GM18517 (cell line): Measurements from ENCODE around the gene LATS2.

Source experiments
- ATAC-seq: cut with Tn5 transposase; IDR thresholded peaks from one replicate; pipeline ENCODE4 v1.9.1; 2021; ENCODE audit warnings: mild to moderate bottlenecking, moderate library complexity; ENCODE audit not compliant: unreplicated experiment

The LATS2 gene

GRCh38 chr13:20994441-20994821 lies 67.0 kb downstream of the LATS2 start:
- no peak for ATAC-seq

GRCh38 chr13:20993661-20994440 lies 67.5 kb downstream of the LATS2 start:
- ATAC-seq, result no peak

- ATAC-seq, result no peak
Observed at GRCh38 chr13:20993211-20993610, 68.2 kb downstream of the LATS2 start.

- ATAC-seq, result no peak
Observed at GRCh38 chr13:20991741-20992520, 69.5 kb downstream of the LATS2 start.

- no peak for ATAC-seq
Observed at GRCh38 chr13:20990910-20991525, 70.4 kb downstream of the LATS2 start.

GRCh38 chr13:20989656-20990321 lies 71.6 kb downstream of the LATS2 start:
- no peak for ATAC-seq

- ATAC-seq, result no peak
Observed at GRCh38 chr13:20988909-20989655, 72.3 kb downstream of the LATS2 start.

GRCh38 chr13:20988033-20988908 lies 73.1 kb downstream of the LATS2 start:
- no peak for ATAC-seq

GRCh38 chr13:20987599-20987998 lies 73.8 kb downstream of the LATS2 start:
- ATAC-seq, result no peak

GRCh38 chr13:20984879-20985278 lies 76.5 kb downstream of the LATS2 start:
- ATAC-seq, result no peak

GRCh38 chr13:20983386-20983785 lies 78.0 kb downstream of the LATS2 start:
- no peak for ATAC-seq

GRCh38 chr13:20981370-20982095 lies 79.9 kb downstream of the LATS2 start:
- no peak for ATAC-seq

- ATAC-seq, result no peak
Observed at GRCh38 chr13:20980899-20981298, 80.5 kb downstream of the LATS2 start.

- no peak for ATAC-seq
Observed at GRCh38 chr13:20980430-20980829, 81.0 kb downstream of the LATS2 start.

- ATAC-seq, result no peak
Observed at GRCh38 chr13:20977394-20977793, 84.0 kb downstream of the LATS2 start.

- ATAC-seq, result no peak
Observed at GRCh38 chr13:20974981-20975585, 86.3 kb downstream of the LATS2 start.

- ATAC-seq, result no peak
Observed at GRCh38 chr13:20973886-20974425, 87.4 kb downstream of the LATS2 start.

GRCh38 chr13:20972731-20973130 lies 88.7 kb downstream of the LATS2 start:
- ATAC-seq, result no peak
